ENCODE measurements around the gene FDX2. TPM values are rescaled to one million over a fixed set of nuclear protein-coding genes. Genes with fewer than 3 reads are reported as not detected.

Gene FDX2
- total and polyA plus RNA-seq, 4 donors = 5.8 to 18.7 (median 10.0) TPM

- TF ChIP-seq ZBTB33 (IDR thresholded peaks at IDR 0.05) (no peak), FOXA1 (IDR thresholded peaks at IDR 0.05) (no peak), YY1 (IDR thresholded peaks at IDR 0.05) (no peak), RAD21 (IDR thresholded peaks at IDR 0.05) (no peak), GABPA (IDR thresholded peaks at IDR 0.05 in 1 of 2, conservative IDR thresholded peaks at IDR 0.05 in 1 of 2) (no peak)
Observed at GRCh38 chr19:10328558-10329429, 13.0 kb upstream of the FDX2 start (continued).

GRCh38 chr19:10327793-10328192 is 12.0 kb upstream of the FDX2 start:
- H3K4me3 ChIP-seq (ENCODE audit: low read depth in 1 of 3, low read length in 3 of 3) = no peak overlapping the region
- no peak for DNase-seq (ENCODE audit: low spot score)
- H3K36me3 ChIP-seq (ENCODE audit: control insufficient read depth in 4 of 4, insufficient read depth in 3 of 4, low read depth in 1 of 4, low read length in 3 of 4) = peaks cover 17 to 56% (median 25%) of the 10 kb centered on the region in 4 donors
- H3K4me1 ChIP-seq (ENCODE audit: control insufficient read depth in 4 of 4, insufficient read depth in 4 of 4, low read length in 3 of 4) = peaks cover 3 to 23% (median 18%) of the 10 kb centered on the region in 4 donors
- H3K9ac ChIP-seq (ENCODE audit: low read depth in 1 of 2, low read length in 2 of 2) = no peak overlapping the region
- H3K9me3 ChIP-seq (ENCODE audit: control insufficient read depth in 4 of 4, low read length in 3 of 4) = no peaks in the 10 kb centered on the region
- 70% methylated on average over 7 of the region's 7 CpGs for WGBS
- TF ChIP-seq MAX (IDR thresholded peaks at IDR 0.05) = no peak
- TF ChIP-seq CTCF (IDR thresholded peaks at IDR 0.05; ENCODE audit: low read depth, low read length, missing input control) = no peak
- no peak for TF ChIP-seq SP1 (IDR thresholded peaks at IDR 0.05)
- no peak for TF ChIP-seq FOXA1 (IDR thresholded peaks at IDR 0.05)
- no peak for TF ChIP-seq ZBTB33 (IDR thresholded peaks at IDR 0.05)
- TF ChIP-seq JUND (IDR thresholded peaks at IDR 0.05) = no peak
- no peak for TF ChIP-seq YY1 (IDR thresholded peaks at IDR 0.05)
- TF ChIP-seq HNF4G (IDR thresholded peaks at IDR 0.05) = no peak
- TF ChIP-seq REST (IDR thresholded peaks at IDR 0.05) = no peak
- no peak for TF ChIP-seq RXRA (IDR thresholded peaks at IDR 0.05)
- TF ChIP-seq NR2F2 (IDR thresholded peaks at IDR 0.05) = no peak
- no peak for TF ChIP-seq FOXA2 (IDR thresholded peaks at IDR 0.05)
- TF ChIP-seq TAF1 (conservative IDR thresholded peaks at IDR 0.05) = no peak
- H3K27ac ChIP-seq (ENCODE audit: low read depth in 1 of 2, low read length in 2 of 2) = no peak overlapping the region
- H3K27me3 ChIP-seq (ENCODE audit: control insufficient read depth in 4 of 4, insufficient read depth in 4 of 4, low read length in 3 of 4) = no peaks in the 10 kb centered on the region
